ENCODE results near the gene SCP2D1. TPM values are rescaled to one million over a fixed set of nuclear protein-coding genes. Genes with fewer than 3 reads are reported as not detected.

Gene SCP2D1
- total RNA-seq: not detected

GRCh38 chr20:18813483-18813882 is at the start of gene SCP2D1:
TSS of gene SCP2D1 (plus strand) at chr20:18813783. CDS start at chr20:18813816, 33 bp downstream.

Other genes starting within 250 kb of the SCP2D1 start
- 155 TPM for gene SMIM26, start 246.4 kb upstream of the SCP2D1 start, total RNA-seq
- 29.0 TPM for gene DTD1, start 225.7 kb upstream of the SCP2D1 start, total RNA-seq

Measured in metanephros (tissue), 1 donor.